Measurements from ENCODE around the gene TBXAS1.

The TBXAS1 gene

GRCh38 chr7:139857791-139858190 is 28.7 kb downstream of the TBXAS1 start:
- DNase-seq = no peak

GRCh38 chr7:139860090-139860775 is 31.2 kb downstream of the TBXAS1 start:
- DNase-seq = no peak

- DNase-seq = no peak
Observed at GRCh38 chr7:139861803-139862202, 32.7 kb downstream of the TBXAS1 start.

- no peak for DNase-seq
Observed at GRCh38 chr7:139866047-139866837, 37.2 kb downstream of the TBXAS1 start.

- DNase-seq = no peak
Observed at GRCh38 chr7:139867847-139868246, 38.8 kb downstream of the TBXAS1 start.

GRCh38 chr7:139869886-139870285 is 40.8 kb downstream of the TBXAS1 start:
- DNase-seq = no peak

- no peak for DNase-seq
Observed at GRCh38 chr7:139870380-139870779, 41.3 kb downstream of the TBXAS1 start.

- DNase-seq = no peak
Observed at GRCh38 chr7:139871331-139871730, 42.3 kb downstream of the TBXAS1 start.

GRCh38 chr7:139871820-139872219 is 42.8 kb downstream of the TBXAS1 start:
- DNase-seq = no peak

- DNase-seq = no peak
Observed at GRCh38 chr7:139873593-139874301, 44.7 kb downstream of the TBXAS1 start.

- DNase-seq = no peak
Observed at GRCh38 chr7:139874302-139874629, 45.2 kb downstream of the TBXAS1 start.

- DNase-seq = no peak
Observed at GRCh38 chr7:139875821-139876241, 46.8 kb downstream of the TBXAS1 start.

GRCh38 chr7:139876622-139877283 is 47.7 kb downstream of the TBXAS1 start:
- no peak for DNase-seq

GRCh38 chr7:139883814-139884213 is 54.8 kb downstream of the TBXAS1 start:
- DNase-seq = no peak

- no peak for DNase-seq
Observed at GRCh38 chr7:139884441-139884840, 55.4 kb downstream of the TBXAS1 start.

- DNase-seq = no peak
Observed at GRCh38 chr7:139885511-139885910, 56.4 kb downstream of the TBXAS1 start.

GRCh38 chr7:139886206-139886605 is 57.1 kb downstream of the TBXAS1 start:
- no peak for DNase-seq

GRCh38 chr7:139886899-139887298 is 57.8 kb downstream of the TBXAS1 start:
- no peak for DNase-seq

GRCh38 chr7:139887992-139888481 is 59.0 kb downstream of the TBXAS1 start:
- DNase-seq = no peak

- no peak for DNase-seq
Observed at GRCh38 chr7:139889186-139889871, 60.3 kb downstream of the TBXAS1 start.

- no peak for DNase-seq
Observed at GRCh38 chr7:139893461-139893860, 64.4 kb downstream of the TBXAS1 start.

- no peak for DNase-seq
Observed at GRCh38 chr7:139893999-139894398, 64.9 kb downstream of the TBXAS1 start.

Data from cerebellar nuclear complex (tissue), 1 donor.